Astrocyte (in vitro differentiated cells and primary cell): ENCODE measurements around the gene ZP2. TPM values are rescaled to one million over a fixed set of nuclear protein-coding genes. Genes with fewer than 3 reads are reported as not detected.

Experiments
- DNase-seq: peaks from one replicate; pipeline ENCODE4 v3.0.0-alpha.2; 2010; ENCODE audit warnings: low read depth
- FAIRE-seq: peaks from 2 replicates; lab custom pipeline; 2011; peaks lifted over from hg19 to GRCh38; lab: Jason Lieb, UNC
- H2AFZ ChIP-seq: 2 replicates; pipeline ENCODE4 v1.6.0; 2012; ENCODE audit warnings: low read depth, low read length, inconsistent platforms
- H3K27ac ChIP-seq: 2 replicates; pipeline ENCODE4 v1.5.1; 2011; ENCODE audit warnings: low read depth, low read length, inconsistent platforms
- H3K27me3 ChIP-seq: 2 replicates; pipeline ENCODE4 v1.6.0; 2011; ENCODE audit warnings: low read length, inconsistent platforms; ENCODE audit not compliant: insufficient read depth
- H3K36me3 ChIP-seq: 2 replicates; pipeline ENCODE4 v1.5.1; 2011; ENCODE audit warnings: low read length, inconsistent platforms; ENCODE audit not compliant: insufficient read depth
- H3K4me1 ChIP-seq: 2 replicates; pipeline ENCODE4 v1.5.1; 2011; ENCODE audit warnings: low read length, inconsistent platforms; ENCODE audit not compliant: insufficient read depth
- H3K4me2 ChIP-seq: 2 replicates; pipeline ENCODE4 v1.6.0; 2012; ENCODE audit warnings: low read length, inconsistent platforms
- H3K4me3 ChIP-seq: 2 replicates; pipeline ENCODE4 v1.5.1; 2011; ENCODE audit warnings: low read depth, mild to moderate bottlenecking, low read length, inconsistent platforms; ENCODE audit not compliant: insufficient read depth
- H3K79me2 ChIP-seq: 2 replicates; pipeline ENCODE4 v1.6.0; 2012; ENCODE audit warnings: mild to moderate bottlenecking, low read length, inconsistent platforms; ENCODE audit not compliant: insufficient read depth
- H3K9ac ChIP-seq: 2 replicates; pipeline ENCODE4 v1.6.0; 2012; ENCODE audit warnings: mild to moderate bottlenecking, low read length, inconsistent platforms
- H3K9me3 ChIP-seq: 2 replicates; pipeline ENCODE4 v1.5.1; 2012; ENCODE audit warnings: low read depth, mild to moderate bottlenecking, low read length, inconsistent platforms; ENCODE audit not compliant: insufficient read depth
- H4K20me1 ChIP-seq: 2 replicates; pipeline ENCODE4 v1.6.0; 2012; ENCODE audit warnings: low read length, inconsistent platforms; ENCODE audit not compliant: insufficient read depth
- H3K27ac Mint-ChIP-seq: one replicate; pipeline ENCODE4 v1.8.0; 2021; ENCODE audit warnings: mild to moderate bottlenecking, mixed read lengths; ENCODE audit not compliant: unreplicated experiment
- H3K27me3 Mint-ChIP-seq: one replicate; pipeline ENCODE4 v1.8.0; 2021; ENCODE audit warnings: low read depth, mixed read lengths; ENCODE audit not compliant: unreplicated experiment
- H3K36me3 Mint-ChIP-seq: one replicate; pipeline ENCODE4 v1.8.0; 2021; ENCODE audit warnings: low read depth, mixed read lengths; ENCODE audit not compliant: unreplicated experiment
- H3K4me1 Mint-ChIP-seq: one replicate; pipeline ENCODE4 v1.8.0; 2021; ENCODE audit warnings: low read depth, mixed read lengths; ENCODE audit not compliant: unreplicated experiment
- H3K4me3 Mint-ChIP-seq: one replicate; pipeline ENCODE4 v1.8.0; 2021; ENCODE audit warnings: mild to moderate bottlenecking, moderate library complexity, mixed read lengths; ENCODE audit not compliant: unreplicated experiment
- H3K9me3 Mint-ChIP-seq: one replicate; pipeline ENCODE4 v1.8.0; 2021; ENCODE audit warnings: mild to moderate bottlenecking, mixed read lengths; ENCODE audit not compliant: unreplicated experiment
- EZH2 ChIP-seq: IDR thresholded peaks from 2 replicates; pipeline ENCODE4 v1.6.1; 2012; ENCODE audit warnings: mild to moderate bottlenecking, low read length, inconsistent platforms; ENCODE audit not compliant: insufficient read depth
- total RNA-seq: library from RNA; stranded (reverse); gene quantifications from 2 replicates; pipeline ENCODE4 v1.2.1, GENCODE V29; 2021
- TF ChIP-seq, protein P1 (sequence below): IDR thresholded peaks from 2 replicates; pipeline ENCODE4 v1.5.1; 2011; ENCODE audit warnings: low read depth, mild to moderate bottlenecking, inconsistent platforms, low read length, moderate library complexity; ENCODE audit not compliant: insufficient read depth

The ZP2 gene
- total RNA-seq, 1 donor from 2014 or later = not detected

DNA sequence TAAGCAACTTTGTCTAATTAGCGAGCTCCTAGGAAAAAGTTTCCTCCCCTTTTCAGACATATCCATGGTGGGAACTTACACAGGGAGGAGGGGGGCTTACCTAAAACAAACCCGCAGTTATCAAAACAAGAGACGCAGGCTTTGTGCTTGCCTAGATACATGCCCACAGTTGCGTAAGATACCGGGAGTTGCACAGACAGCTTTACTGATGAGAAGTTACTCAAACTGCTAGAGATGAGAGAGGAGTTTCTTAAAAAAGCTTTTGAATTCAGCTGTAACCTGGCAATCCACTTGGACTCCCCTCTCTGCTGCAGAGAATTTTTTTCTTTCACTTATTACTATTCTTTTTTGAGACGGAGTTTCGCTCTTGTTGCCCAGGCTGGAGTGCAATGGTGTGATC is 6.8 kb upstream of the ZP2 start:
- DNase-seq = no peak
- no peak overlapping the region for H3K9ac ChIP-seq
- TF ChIP-seq, protein P1, sequence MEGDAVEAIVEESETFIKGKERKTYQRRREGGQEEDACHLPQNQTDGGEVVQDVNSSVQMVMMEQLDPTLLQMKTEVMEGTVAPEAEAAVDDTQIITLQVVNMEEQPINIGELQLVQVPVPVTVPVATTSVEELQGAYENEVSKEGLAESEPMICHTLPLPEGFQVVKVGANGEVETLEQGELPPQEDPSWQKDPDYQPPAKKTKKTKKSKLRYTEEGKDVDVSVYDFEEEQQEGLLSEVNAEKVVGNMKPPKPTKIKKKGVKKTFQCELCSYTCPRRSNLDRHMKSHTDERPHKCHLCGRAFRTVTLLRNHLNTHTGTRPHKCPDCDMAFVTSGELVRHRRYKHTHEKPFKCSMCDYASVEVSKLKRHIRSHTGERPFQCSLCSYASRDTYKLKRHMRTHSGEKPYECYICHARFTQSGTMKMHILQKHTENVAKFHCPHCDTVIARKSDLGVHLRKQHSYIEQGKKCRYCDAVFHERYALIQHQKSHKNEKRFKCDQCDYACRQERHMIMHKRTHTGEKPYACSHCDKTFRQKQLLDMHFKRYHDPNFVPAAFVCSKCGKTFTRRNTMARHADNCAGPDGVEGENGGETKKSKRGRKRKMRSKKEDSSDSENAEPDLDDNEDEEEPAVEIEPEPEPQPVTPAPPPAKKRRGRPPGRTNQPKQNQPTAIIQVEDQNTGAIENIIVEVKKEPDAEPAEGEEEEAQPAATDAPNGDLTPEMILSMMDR = no peak
- TF ChIP-seq EZH2 = no peak

DNA sequence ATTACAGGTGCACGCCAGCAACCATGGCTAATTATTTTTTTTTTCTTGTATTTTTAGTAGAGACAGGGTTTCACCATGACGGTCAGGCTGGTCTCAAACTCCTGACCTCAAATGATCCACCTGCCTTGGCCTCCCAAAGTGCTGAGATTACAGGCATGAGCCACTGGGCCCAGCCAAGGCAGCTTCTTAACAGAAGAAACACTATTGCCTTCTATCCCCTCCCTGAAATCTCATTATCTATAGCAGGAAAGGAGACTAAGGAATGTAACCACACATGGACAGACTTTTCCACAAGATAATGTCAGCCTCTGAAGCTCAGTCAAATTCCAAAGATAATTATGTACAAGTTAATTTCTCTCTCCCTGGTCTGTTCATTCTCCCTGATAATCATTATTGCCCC is 5.7 kb upstream of the ZP2 start:
- Histone ChIP-seq H3K4me3 (no peak overlapping the region), H3K27me3 (peaks cover 2% of the 10 kb centered on the region), H3K4me2 (no peak overlapping the region), H3K4me1 (no peaks in the 10 kb centered on the region), H3K79me2 (no peaks in the 10 kb centered on the region), H3K27ac (no peak overlapping the region), H3K9ac (no peak overlapping the region), H4K20me1 (no peaks in the 10 kb centered on the region), H3K9me3 (no peaks in the 10 kb centered on the region), H3K36me3 (no peaks in the 10 kb centered on the region), H2AFZ (no peak overlapping the region)
- Mint-ChIP-seq H3K27ac (no peak overlapping the region), H3K4me1 (no peaks in the 10 kb centered on the region), H3K27me3 (peaks cover 12% of the 10 kb centered on the region), H3K9me3 (no peaks in the 10 kb centered on the region), H3K4me3 (no peak overlapping the region), H3K36me3 (no peaks in the 10 kb centered on the region)
- no peak for DNase-seq
- no peak for FAIRE-seq
- no peak for TF ChIP-seq EZH2
- TF ChIP-seq, protein P1 = no peak

More for the DNA sequence above, 6.8 kb upstream of the ZP2 start:
- Histone ChIP-seq H3K27ac (no peak overlapping the region), H3K4me1 (no peaks in the 10 kb centered on the region), H2AFZ (no peak overlapping the region), H3K4me2 (no peak overlapping the region), H3K36me3 (no peaks in the 10 kb centered on the region), H3K79me2 (no peaks in the 10 kb centered on the region), H3K9me3 (no peaks in the 10 kb centered on the region), H4K20me1 (no peaks in the 10 kb centered on the region), H3K4me3 (no peak overlapping the region), H3K27me3 (peaks cover 5% of the 10 kb centered on the region)
- FAIRE-seq = no peak
- Mint-ChIP-seq H3K4me1 (no peaks in the 10 kb centered on the region), H3K27me3 (peaks cover 13% of the 10 kb centered on the region), H3K27ac (no peak overlapping the region), H3K36me3 (no peaks in the 10 kb centered on the region), H3K9me3 (no peaks in the 10 kb centered on the region), H3K4me3 (no peak overlapping the region)

DNA sequence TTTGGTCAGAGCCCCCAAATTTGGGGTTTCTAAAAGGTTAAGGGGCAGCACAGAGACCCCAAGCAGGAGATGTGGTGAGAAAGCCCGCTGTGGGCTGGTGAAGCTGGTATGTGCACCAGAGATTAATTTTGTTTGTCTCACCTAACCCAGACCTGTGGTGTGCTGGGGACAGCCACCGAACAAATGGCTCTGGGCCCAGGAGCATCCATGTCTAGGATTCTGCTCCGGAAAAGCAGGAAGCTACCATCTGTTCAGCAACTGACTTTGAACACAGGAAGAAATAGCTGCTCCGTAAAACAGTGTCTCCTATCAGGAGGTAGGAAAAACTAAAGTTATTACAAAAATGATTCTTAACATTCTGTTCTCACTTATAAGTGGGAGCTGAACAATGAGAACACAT is 2.7 kb upstream of the ZP2 start:
- H3K27me3 ChIP-seq = peaks cover 7% of the 10 kb centered on the region
- H3K4me3 ChIP-seq = no peak overlapping the region
- TF ChIP-seq, protein P1 = no peak
- no peak for TF ChIP-seq EZH2
- Mint-ChIP-seq H3K9me3 (no peaks in the 10 kb centered on the region), H3K4me1 (no peaks in the 10 kb centered on the region), H3K27ac (no peak overlapping the region), H3K27me3 (peaks cover 17% of the 10 kb centered on the region), H3K36me3 (no peaks in the 10 kb centered on the region), H3K4me3 (no peak overlapping the region)
- H2AFZ ChIP-seq = no peak overlapping the region
- H3K36me3 ChIP-seq = no peaks in the 10 kb centered on the region
- DNase-seq (no peak), FAIRE-seq (no peak)
- H3K79me2 ChIP-seq = no peaks in the 10 kb centered on the region
- no peaks in the 10 kb centered on the region for H3K9me3 ChIP-seq
- no peaks in the 10 kb centered on the region for H3K4me1 ChIP-seq
- no peak overlapping the region for H3K27ac ChIP-seq
- no peaks in the 10 kb centered on the region for H4K20me1 ChIP-seq
- no peak overlapping the region for H3K4me2 ChIP-seq
- no peak overlapping the region for H3K9ac ChIP-seq
